IMR-90 (cell line): Measurements from ENCODE around the gene LINS1. TPM values are rescaled to one million over a fixed set of nuclear protein-coding genes. Genes with fewer than 3 reads are reported as not detected.

Source experiments
- ATAC-seq: fragments of 200-7000 bp; cut with Tn5 transposase; 2 replicates; pipeline ENCODE4 v1.9.1; 2020; ENCODE audit warnings: low read depth, mild to moderate bottlenecking, moderate library complexity
- BruUV-seq: library from RNA; stranded (reverse); fragments of 400-500 nt; replicated peaks from 2 replicates; lab custom pipeline; 2021; lab: Mats Ljungman, UMichigan
- CTCF ChIA-PET: fragments of 300-600 bp; formaldehyde crosslinking; extraction: SDS; loops from one replicate; lab custom pipeline; 2021; ENCODE audit warnings: antibody characterized with exemption; lab: Yijun Ruan, JAX
- POLR2A ChIA-PET: fragments of 300-600 bp; sonication (Branson Sonifier 250); formaldehyde crosslinking; loops from one replicate; lab custom pipeline; 2022; ENCODE audit warnings: antibody characterized with exemption; ENCODE audit not compliant: unreplicated experiment; lab: Charles Lee
- DNase-seq: peaks from one replicate; pipeline ENCODE4 v3.0.0; 2013
- H2AFZ ChIP-seq: replicated peaks from 2 replicates; pipeline ENCODE3; 2013; ENCODE audit warnings: low read length, mild to moderate bottlenecking; ENCODE audit not compliant: poor library complexity
- H2AK5ac ChIP-seq: 2 replicates; pipeline ENCODE4 v1.6.1; 2013; ENCODE audit warnings: low read depth, low read length, inconsistent platforms
- H2AK9ac ChIP-seq: replicated peaks from 2 replicates; pipeline ENCODE3; 2013; ENCODE audit warnings: mild to moderate bottlenecking, low read depth, low read length, moderate library complexity; ENCODE audit not compliant: poor library complexity
- H2BK120ac ChIP-seq: 2 replicates; pipeline ENCODE4 v1.6.1; 2013; ENCODE audit warnings: low read depth, low read length, inconsistent platforms
- H2BK15ac ChIP-seq: 3 replicates; pipeline ENCODE4 v1.6.1; 2013; ENCODE audit warnings: low read depth, low read length, inconsistent platforms
- H2BK20ac ChIP-seq: 2 replicates; pipeline ENCODE4 v1.6.1; 2013; ENCODE audit warnings: low read depth, mild to moderate bottlenecking, inconsistent platforms, low read length, moderate library complexity
- H2BK5ac ChIP-seq: 2 replicates; pipeline ENCODE4 v1.6.1; 2013; ENCODE audit warnings: mild to moderate bottlenecking, low read depth, low read length, inconsistent platforms; ENCODE audit not compliant: poor library complexity, severe bottlenecking
- H3K14ac ChIP-seq: replicated peaks from 2 replicates; pipeline ENCODE4 v1.6.1; 2013; ENCODE audit warnings: low read depth, low read length, inconsistent platforms
- H3K18ac ChIP-seq: 2 replicates; pipeline ENCODE4 v1.6.1; 2013; ENCODE audit warnings: low read depth, low read length, control low read depth
- H3K23ac ChIP-seq: 2 replicates; pipeline ENCODE4 v1.6.1; 2013; ENCODE audit warnings: low read depth, low read length, inconsistent platforms
- H3K27ac ChIP-seq: 2 replicates; pipeline ENCODE4 v1.5.1; 2013; ENCODE audit warnings: mild to moderate bottlenecking, control low read depth, low read length; ENCODE audit not compliant: insufficient read depth
- H3K27me3 ChIP-seq: 2 replicates; pipeline ENCODE4 v1.6.1; 2013; ENCODE audit warnings: low read length; ENCODE audit not compliant: control insufficient read depth, insufficient read depth
- H3K36me3 ChIP-seq: 2 replicates; pipeline ENCODE4 v1.6.1; 2013; ENCODE audit warnings: low read length, mixed read lengths; ENCODE audit not compliant: control insufficient read depth, insufficient read depth
- H3K4ac ChIP-seq: 2 replicates; pipeline ENCODE4 v1.6.1; 2013; ENCODE audit warnings: low read depth, low read length, inconsistent platforms
- H3K4me1 ChIP-seq: 2 replicates; pipeline ENCODE4 v1.6.1; 2013; ENCODE audit warnings: low read length, mixed read lengths; ENCODE audit not compliant: control insufficient read depth, insufficient read depth
- H3K4me2 ChIP-seq: 2 replicates; pipeline ENCODE4 v1.6.1; 2013; ENCODE audit warnings: low read depth, mild to moderate bottlenecking, control low read depth, low read length, moderate library complexity
- H3K4me3 ChIP-seq: 2 replicates; pipeline ENCODE4 v1.5.1; 2013; ENCODE audit warnings: low read depth, mild to moderate bottlenecking, control low read depth, low read length, moderate library complexity; ENCODE audit not compliant: insufficient read depth
- H3K56ac ChIP-seq: 2 replicates; pipeline ENCODE4 v1.6.1; 2013; ENCODE audit warnings: low read length, inconsistent platforms; ENCODE audit not compliant: insufficient read depth; ENCODE audit errors: extremely low read depth
- H3K79me1 ChIP-seq, 2 experiments: 2 replicates each; pipeline ENCODE4 v1.6.1; 2013; ENCODE audit warnings: low read length in 2 of 2, inconsistent platforms in 1 of 2, low read depth in 1 of 2
- H3K9ac ChIP-seq: 2 replicates; pipeline ENCODE4 v1.6.1; 2013; ENCODE audit warnings: low read depth, low read length, control low read depth
- H3K9me1 ChIP-seq: 2 replicates; pipeline ENCODE4 v1.6.1; 2013; ENCODE audit warnings: low read length, inconsistent platforms; ENCODE audit not compliant: insufficient read depth
- H3K9me3 ChIP-seq: 2 replicates; pipeline ENCODE4 v1.6.1; 2013; ENCODE audit warnings: low read length; ENCODE audit not compliant: control insufficient read depth, insufficient read depth
- H4K20me1 ChIP-seq: 2 replicates; pipeline ENCODE4 v1.6.1; 2013; ENCODE audit warnings: low read length, inconsistent platforms; ENCODE audit not compliant: insufficient read depth
- H4K5ac ChIP-seq: 2 replicates; pipeline ENCODE4 v1.6.1; 2013; ENCODE audit warnings: mild to moderate bottlenecking, low read depth, low read length, control low read depth
- H4K8ac ChIP-seq, 2 experiments: 2 replicates each; pipeline ENCODE4 v1.6.1; 2013; ENCODE audit warnings: low read depth in 2 of 2, low read length in 2 of 2, control low read depth in 1 of 2, inconsistent platforms in 1 of 2
- H4K91ac ChIP-seq: 2 replicates; pipeline ENCODE4 v1.6.1; 2013; ENCODE audit warnings: low read depth, low read length, inconsistent platforms; ENCODE audit not compliant: insufficient read depth
- BHLHE40 ChIP-seq: fragments of 150-350 bp; IDR thresholded peaks from 2 replicates; pipeline ENCODE4 v1.6.1; 2016; ENCODE audit warnings: mild to moderate bottlenecking, low read depth, low read length
- CEBPB ChIP-seq: IDR thresholded peaks from 2 replicates; pipeline ENCODE4 v1.6.1; 2012; ENCODE audit warnings: low read depth, low read length, improper control_type of control experiment
- CHD1 ChIP-seq: IDR thresholded peaks from 2 replicates; pipeline ENCODE4 v1.6.1; 2012; ENCODE audit warnings: low read depth, low read length, improper control_type of control experiment
- CTCF ChIP-seq: conservative IDR thresholded peaks from 2 replicates; pipeline ENCODE4 v1.5.1; 2012; ENCODE audit warnings: mild to moderate bottlenecking, low read depth, low read length, improper control_type of control experiment
- ELK1 ChIP-seq: fragments of 150-350 bp; IDR thresholded peaks from 2 replicates; pipeline ENCODE4 v1.6.1; 2016; ENCODE audit warnings: low read depth, mild to moderate bottlenecking, low read length, moderate library complexity, borderline replicate concordance
- FOS ChIP-seq: fragments of 150-350 bp; IDR thresholded peaks from 2 replicates; pipeline ENCODE4 v1.6.1; 2016; ENCODE audit warnings: low read depth, low read length
- MAFK ChIP-seq: IDR thresholded peaks from 2 replicates; pipeline ENCODE4 v1.6.1; 2012; ENCODE audit warnings: low read depth, low read length, improper control_type of control experiment
- MAZ ChIP-seq: IDR thresholded peaks from 2 replicates; pipeline ENCODE4 v1.6.1; 2012; ENCODE audit warnings: low read depth, mild to moderate bottlenecking, low read length, improper control_type of control experiment, moderate library complexity, borderline replicate concordance
- MXI1 ChIP-seq: IDR thresholded peaks from 2 replicates; pipeline ENCODE4 v1.6.1; 2012; ENCODE audit warnings: low read depth, mild to moderate bottlenecking, low read length, moderate library complexity, borderline replicate concordance
- NFE2L2 ChIP-seq: fragments of 150-350 bp; IDR thresholded peaks from 2 replicates; pipeline ENCODE4 v1.6.1; 2016; ENCODE audit warnings: low read depth, mild to moderate bottlenecking, low read length
- POLR2A ChIP-seq: IDR thresholded peaks from 2 replicates; pipeline ENCODE4 v1.6.1; 2012; ENCODE audit warnings: mild to moderate bottlenecking, low read depth, low read length
- RAD21 ChIP-seq: IDR thresholded peaks from 2 replicates; pipeline ENCODE4 v1.6.1; 2012; ENCODE audit warnings: low read length, improper control_type of control experiment
- RCOR1 ChIP-seq: IDR thresholded peaks from 2 replicates; pipeline ENCODE4 v1.6.1; 2012; ENCODE audit warnings: mild to moderate bottlenecking, low read length, improper control_type of control experiment; ENCODE audit not compliant: insufficient replicate concordance
- RFX5 ChIP-seq: IDR thresholded peaks from 2 replicates; pipeline ENCODE4 v1.8.0; 2012; ENCODE audit warnings: low read depth, mild to moderate bottlenecking, low read length, moderate library complexity
- SMC3 ChIP-seq: fragments of 150-350 bp; IDR thresholded peaks from 2 replicates; pipeline ENCODE4 v1.6.1; 2016; ENCODE audit warnings: low read depth, mild to moderate bottlenecking, antibody characterized with exemption, low read length, moderate library complexity
- USF2 ChIP-seq: fragments of 150-350 bp; IDR thresholded peaks from 2 replicates; pipeline ENCODE4 v1.6.1; 2017; ENCODE audit warnings: mild to moderate bottlenecking, antibody characterized with exemption, low read length, low read depth
- WGBS, 2 experiments: methylation state at CpG; one replicate each; pipeline versions ENCODE4 v1.1.5 to v1.1.7; 2013; ENCODE audit warnings: missing lambda C conversion rate in 2 of 2; ENCODE audit not compliant: insufficient read length in 1 of 2; ENCODE audit errors: extremely low coverage in 2 of 2; 5-methylcytosine and 5-hydroxymethylcytosine counted together
- dilution Hi-C: fragments of 300-500 bp; cut with HindIII; formaldehyde crosslinking; loops from one replicate; pipeline ENCODE4 v1.14.3; 2018; ENCODE audit warnings: low sequenced_read_pairs; ENCODE audit not compliant: unreplicated experiment
- in situ Hi-C: fragments of 300-500 bp; cut with MboI; formaldehyde crosslinking; loops from 3 replicates; pipeline ENCODE4 v1.14.3; 2019; ENCODE audit warnings: low sequenced_read_pairs, inconsistent platforms, mixed read lengths
- intact Hi-C: fragments of 100-400 bp; cut with micrococcal nuclease; formaldehyde crosslinking; loops from 2 replicates; pipeline ENCODE4 v1.10.0; 2022
- polyA plus RNA-seq, 3 experiments: library from polyadenylated mRNA; depleted of rRNA; stranded (reverse); fragments of >200 nt; gene quantifications; 2 replicates each; pipeline ENCODE4 v1.2.3, GENCODE V29; 2012; ENCODE audit warnings: low replicate concordance in 1 of 3
- total RNA-seq: library from RNA; depleted of rRNA; stranded (reverse); fragments of >200 nt; gene quantifications from 2 replicates; pipeline ENCODE4 v1.2.3, GENCODE V29; 2012

The LINS1 gene
- total and polyA plus RNA-seq, 2 of the 4 experiments (the other 2 are of a cell fraction), result 6.9 to 10.6 TPM

- Histone ChIP-seq H3K9ac (no peak overlapping the region), H3K23ac (no peak overlapping the region), H3K4me1 (peaks cover 2% of the 10 kb centered on the region; the same call in 1 of the 2 replicates), H3K56ac (no peak overlapping the region), H2BK15ac (no peak overlapping the region), H2BK120ac (no peak overlapping the region), H3K79me1 (peaks cover 14 to 56% of the 10 kb centered on the region in 2 experiments), H4K8ac (no peak overlapping the region), H2BK20ac (no peak overlapping the region), H3K27ac (no peak overlapping the region), H2AK9ac (no peak overlapping the region), H4K5ac (no peak overlapping the region), H2AK5ac (no peak overlapping the region), H3K9me3 (no peaks in the 10 kb centered on the region), H3K18ac (no peak overlapping the region), H3K4me2 (no peak overlapping the region), H3K27me3 (no peaks in the 10 kb centered on the region), H3K36me3 (no peaks in the 10 kb centered on the region), H3K14ac (no peak overlapping the region), H4K91ac (no peak overlapping the region), H3K4me3 (no peak overlapping the region), H2BK5ac (no peak overlapping the region), H3K4ac (no peak overlapping the region), H3K9me1 (peaks cover 3% of the 10 kb centered on the region; the same call in 1 of the 2 replicates), H4K20me1 (peaks cover 28% of the 10 kb centered on the region; the same call in 1 of the 2 replicates), H2AFZ (no peak overlapping the region)
- ATAC-seq (no peak), DNase-seq (no peak)
- TF ChIP-seq USF2 (no peak), MAFK (no peak), CTCF (no peak), CHD1 (no peak), RAD21 (no peak), BHLHE40 (no peak), RFX5 (no peak), CEBPB (no peak), POLR2A (no peak), MXI1 (no peak), NFE2L2 (no peak), ELK1 (no peak), RCOR1 (no peak), SMC3 (no peak), FOS (no peak), MAZ (no peak)
- intact Hi-C loops, result no loop called here
- POLR2A ChIA-PET, result no interaction called here
- BruUV-seq, result no TSS peak
- no CpG with 5 or more reads among the region's 3 CpGs for WGBS, 2 experiments
- dilution Hi-C loops, result no loop called here
- CTCF ChIA-PET, result no interaction called here
- in situ Hi-C loops, result loop anchor here (25.0 kb wide), 1 partner anchor 1336 kb away; the partner anchor contains the start of gene LRRC28
Measured at GRCh38 chr15:100597862-100598261, 4.1 kb downstream of the LINS1 start.
